ENCODE results near the gene BCCIP. TPM values are rescaled to one million over a fixed set of nuclear protein-coding genes. Genes with fewer than 3 reads are reported as not detected.

BCCIP gene
- polyA plus RNA-seq, 1 of the 3 experiments (the other 2 are of a cell fraction), result 28.0 TPM

DNA sequence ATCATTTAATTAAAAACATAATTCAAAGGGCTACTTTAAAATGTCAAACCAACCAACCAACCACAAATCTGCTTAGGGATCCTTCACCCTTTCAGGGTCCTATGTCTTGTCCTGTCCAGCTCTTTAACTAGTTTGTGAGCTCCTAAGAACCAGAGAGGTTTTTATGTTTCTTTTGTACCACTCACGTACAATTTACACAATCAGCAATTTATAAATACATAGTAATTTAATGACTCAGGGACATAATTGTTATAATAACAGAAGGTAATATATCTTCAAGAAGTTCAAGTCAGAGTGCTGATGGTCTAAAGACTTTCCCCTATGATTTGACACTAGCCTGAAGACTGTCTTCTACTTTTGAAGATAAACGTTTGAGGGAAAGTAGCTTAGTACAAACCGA is 41.8 kb downstream of the BCCIP start:
- 94% methylated on average over 3 of the region's 3 CpGs for WGBS (ENCODE audit: low lambda C conversion rate)

More for the DNA sequence above, 41.8 kb downstream of the BCCIP start:
- Histone ChIP-seq H3K4me2 (no peak overlapping the region), H3K9me3 (no peaks in the 10 kb centered on the region), H3K9me2 (no peaks in the 10 kb centered on the region), H3K27me3 (ENCODE audit: insufficient read depth) (no peaks in the 10 kb centered on the region), H2AFZ (ENCODE audit: low read depth) (no peak overlapping the region), H3K36me3 (replicated peaks in 1 of 2; ENCODE audit: control insufficient read depth in 1 of 2, insufficient read depth in 2 of 2, low read length in 1 of 2) (peaks cover 13 to 24% of the 10 kb centered on the region in 2 experiments), H3K9ac (no peak overlapping the region), H3F3A (replicated peaks; ENCODE audit: insufficient read depth) (peaks cover 6% of the 10 kb centered on the region), H3K79me2 (ENCODE audit: insufficient read depth) (no peaks in the 10 kb centered on the region), H3K4me3 (ENCODE audit: low read depth in 2 of 2, low read length in 1 of 2) (no peak overlapping the region), H3K27ac (ENCODE audit: low read depth in 2 of 2, low read length in 1 of 2) (no peak overlapping the region), H4K20me1 (ENCODE audit: insufficient read depth) (no peaks in the 10 kb centered on the region), H3K4me1 (ENCODE audit: control insufficient read depth in 1 of 2, insufficient read depth in 2 of 2, low read depth in 1 of 2, low read length in 1 of 2) (no peaks in the 10 kb centered on the region)
- no peak for TF ChIP-seq TCF12 (IDR thresholded peaks at IDR 0.05)
- no peak for TF ChIP-seq FOXM1 (IDR thresholded peaks at IDR 0.05; ENCODE audit: low read depth)
- TF ChIP-seq, protein P1, sequence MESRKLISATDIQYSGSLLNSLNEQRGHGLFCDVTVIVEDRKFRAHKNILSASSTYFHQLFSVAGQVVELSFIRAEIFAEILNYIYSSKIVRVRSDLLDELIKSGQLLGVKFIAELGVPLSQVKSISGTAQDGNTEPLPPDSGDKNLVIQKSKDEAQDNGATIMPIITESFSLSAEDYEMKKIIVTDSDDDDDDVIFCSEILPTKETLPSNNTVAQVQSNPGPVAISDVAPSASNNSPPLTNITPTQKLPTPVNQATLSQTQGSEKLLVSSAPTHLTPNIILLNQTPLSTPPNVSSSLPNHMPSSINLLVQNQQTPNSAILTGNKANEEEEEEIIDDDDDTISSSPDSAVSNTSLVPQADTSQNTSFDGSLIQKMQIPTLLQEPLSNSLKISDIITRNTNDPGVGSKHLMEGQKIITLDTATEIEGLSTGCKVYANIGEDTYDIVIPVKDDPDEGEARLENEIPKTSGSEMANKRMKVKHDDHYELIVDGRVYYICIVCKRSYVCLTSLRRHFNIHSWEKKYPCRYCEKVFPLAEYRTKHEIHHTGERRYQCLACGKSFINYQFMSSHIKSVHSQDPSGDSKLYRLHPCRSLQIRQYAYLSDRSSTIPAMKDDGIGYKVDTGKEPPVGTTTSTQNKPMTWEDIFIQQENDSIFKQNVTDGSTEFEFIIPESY (IDR thresholded peaks at IDR 0.05; ENCODE audit: borderline replicate concordance, low read depth), result no peak
- TF ChIP-seq RFX5 (IDR thresholded peaks at IDR 0.05; ENCODE audit: low read length), result no peak
- no peak for TF ChIP-seq FOXJ3 (CRISPR knock-in tag; IDR thresholded peaks at IDR 0.05)
- TF ChIP-seq, protein P2, sequence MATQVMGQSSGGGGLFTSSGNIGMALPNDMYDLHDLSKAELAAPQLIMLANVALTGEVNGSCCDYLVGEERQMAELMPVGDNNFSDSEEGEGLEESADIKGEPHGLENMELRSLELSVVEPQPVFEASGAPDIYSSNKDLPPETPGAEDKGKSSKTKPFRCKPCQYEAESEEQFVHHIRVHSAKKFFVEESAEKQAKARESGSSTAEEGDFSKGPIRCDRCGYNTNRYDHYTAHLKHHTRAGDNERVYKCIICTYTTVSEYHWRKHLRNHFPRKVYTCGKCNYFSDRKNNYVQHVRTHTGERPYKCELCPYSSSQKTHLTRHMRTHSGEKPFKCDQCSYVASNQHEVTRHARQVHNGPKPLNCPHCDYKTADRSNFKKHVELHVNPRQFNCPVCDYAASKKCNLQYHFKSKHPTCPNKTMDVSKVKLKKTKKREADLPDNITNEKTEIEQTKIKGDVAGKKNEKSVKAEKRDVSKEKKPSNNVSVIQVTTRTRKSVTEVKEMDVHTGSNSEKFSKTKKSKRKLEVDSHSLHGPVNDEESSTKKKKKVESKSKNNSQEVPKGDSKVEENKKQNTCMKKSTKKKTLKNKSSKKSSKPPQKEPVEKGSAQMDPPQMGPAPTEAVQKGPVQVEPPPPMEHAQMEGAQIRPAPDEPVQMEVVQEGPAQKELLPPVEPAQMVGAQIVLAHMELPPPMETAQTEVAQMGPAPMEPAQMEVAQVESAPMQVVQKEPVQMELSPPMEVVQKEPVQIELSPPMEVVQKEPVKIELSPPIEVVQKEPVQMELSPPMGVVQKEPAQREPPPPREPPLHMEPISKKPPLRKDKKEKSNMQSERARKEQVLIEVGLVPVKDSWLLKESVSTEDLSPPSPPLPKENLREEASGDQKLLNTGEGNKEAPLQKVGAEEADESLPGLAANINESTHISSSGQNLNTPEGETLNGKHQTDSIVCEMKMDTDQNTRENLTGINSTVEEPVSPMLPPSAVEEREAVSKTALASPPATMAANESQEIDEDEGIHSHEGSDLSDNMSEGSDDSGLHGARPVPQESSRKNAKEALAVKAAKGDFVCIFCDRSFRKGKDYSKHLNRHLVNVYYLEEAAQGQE (IDR thresholded peaks at IDR 0.05; ENCODE audit: low read depth, low read length), result no peak
- TF ChIP-seq, protein P3, sequence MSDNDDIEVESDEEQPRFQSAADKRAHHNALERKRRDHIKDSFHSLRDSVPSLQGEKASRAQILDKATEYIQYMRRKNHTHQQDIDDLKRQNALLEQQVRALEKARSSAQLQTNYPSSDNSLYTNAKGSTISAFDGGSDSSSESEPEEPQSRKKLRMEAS (IDR thresholded peaks at IDR 0.05; ENCODE audit: low read depth), result no peak
- no peak for TF ChIP-seq GATA2 (CRISPR knock-in tag; IDR thresholded peaks at IDR 0.05)
- TF ChIP-seq NRF1 (IDR thresholded peaks at IDR 0.05; ENCODE audit: low read depth, low read length), result no peak
- TF ChIP-seq GABPA (IDR thresholded peaks at IDR 0.05; ENCODE audit: low read depth), result no peak
- TF ChIP-seq, protein P4, sequence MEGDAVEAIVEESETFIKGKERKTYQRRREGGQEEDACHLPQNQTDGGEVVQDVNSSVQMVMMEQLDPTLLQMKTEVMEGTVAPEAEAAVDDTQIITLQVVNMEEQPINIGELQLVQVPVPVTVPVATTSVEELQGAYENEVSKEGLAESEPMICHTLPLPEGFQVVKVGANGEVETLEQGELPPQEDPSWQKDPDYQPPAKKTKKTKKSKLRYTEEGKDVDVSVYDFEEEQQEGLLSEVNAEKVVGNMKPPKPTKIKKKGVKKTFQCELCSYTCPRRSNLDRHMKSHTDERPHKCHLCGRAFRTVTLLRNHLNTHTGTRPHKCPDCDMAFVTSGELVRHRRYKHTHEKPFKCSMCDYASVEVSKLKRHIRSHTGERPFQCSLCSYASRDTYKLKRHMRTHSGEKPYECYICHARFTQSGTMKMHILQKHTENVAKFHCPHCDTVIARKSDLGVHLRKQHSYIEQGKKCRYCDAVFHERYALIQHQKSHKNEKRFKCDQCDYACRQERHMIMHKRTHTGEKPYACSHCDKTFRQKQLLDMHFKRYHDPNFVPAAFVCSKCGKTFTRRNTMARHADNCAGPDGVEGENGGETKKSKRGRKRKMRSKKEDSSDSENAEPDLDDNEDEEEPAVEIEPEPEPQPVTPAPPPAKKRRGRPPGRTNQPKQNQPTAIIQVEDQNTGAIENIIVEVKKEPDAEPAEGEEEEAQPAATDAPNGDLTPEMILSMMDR (IDR thresholded peaks at IDR 0.05), result no peak
- TF ChIP-seq RXRA (IDR thresholded peaks at IDR 0.05; ENCODE audit: borderline replicate concordance, low read depth), result no peak
- TF ChIP-seq MEF2A (IDR thresholded peaks at IDR 0.05; ENCODE audit: borderline replicate concordance, low read depth), result no peak
- no peak for TF ChIP-seq POLR2AphosphoS5 (IDR thresholded peaks at IDR 0.05; ENCODE audit: low read depth, low read length)
- TF ChIP-seq CHD2 (IDR thresholded peaks at IDR 0.05; ENCODE audit: low read length, partially characterized antibody), result no peak
- TF ChIP-seq, protein P5, sequence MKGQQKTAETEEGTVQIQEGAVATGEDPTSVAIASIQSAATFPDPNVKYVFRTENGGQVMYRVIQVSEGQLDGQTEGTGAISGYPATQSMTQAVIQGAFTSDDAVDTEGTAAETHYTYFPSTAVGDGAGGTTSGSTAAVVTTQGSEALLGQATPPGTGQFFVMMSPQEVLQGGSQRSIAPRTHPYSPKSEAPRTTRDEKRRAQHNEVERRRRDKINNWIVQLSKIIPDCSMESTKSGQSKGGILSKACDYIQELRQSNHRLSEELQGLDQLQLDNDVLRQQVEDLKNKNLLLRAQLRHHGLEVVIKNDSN (IDR thresholded peaks at IDR 0.05; ENCODE audit: borderline replicate concordance, low read depth), result no peak
- TF ChIP-seq FOSL2 (IDR thresholded peaks at IDR 0.05; ENCODE audit: borderline replicate concordance, low read depth), result no peak
- TF ChIP-seq SMC3 (IDR thresholded peaks at IDR 0.05; ENCODE audit: low read depth, low read length), result no peak
- no peak for TF ChIP-seq MXI1 (IDR thresholded peaks at IDR 0.05; ENCODE audit: low read depth, low read length)
- no peak for TF ChIP-seq TEAD4 (IDR thresholded peaks at IDR 0.05; ENCODE audit: borderline replicate concordance, insufficient read depth)
- POLR2A ChIA-PET, result no interaction called here
- CTCF ChIA-PET, result interaction anchor here (1.2 to 1.4 kb wide), 2 partner anchors 63 to 69 kb away, joined by 3 read pairs; no protein-coding TSS in a partner anchor
- DNase-seq, result no peak
